ENCODE data around the gene DMD. TPM values are rescaled to one million over a fixed set of nuclear protein-coding genes. Genes with fewer than 3 reads are reported as not detected.

Gene DMD
- total RNA-seq, 6 experiments from 2014 or later = 4.9 to 6.0 (median 5.5) TPM

DNA sequence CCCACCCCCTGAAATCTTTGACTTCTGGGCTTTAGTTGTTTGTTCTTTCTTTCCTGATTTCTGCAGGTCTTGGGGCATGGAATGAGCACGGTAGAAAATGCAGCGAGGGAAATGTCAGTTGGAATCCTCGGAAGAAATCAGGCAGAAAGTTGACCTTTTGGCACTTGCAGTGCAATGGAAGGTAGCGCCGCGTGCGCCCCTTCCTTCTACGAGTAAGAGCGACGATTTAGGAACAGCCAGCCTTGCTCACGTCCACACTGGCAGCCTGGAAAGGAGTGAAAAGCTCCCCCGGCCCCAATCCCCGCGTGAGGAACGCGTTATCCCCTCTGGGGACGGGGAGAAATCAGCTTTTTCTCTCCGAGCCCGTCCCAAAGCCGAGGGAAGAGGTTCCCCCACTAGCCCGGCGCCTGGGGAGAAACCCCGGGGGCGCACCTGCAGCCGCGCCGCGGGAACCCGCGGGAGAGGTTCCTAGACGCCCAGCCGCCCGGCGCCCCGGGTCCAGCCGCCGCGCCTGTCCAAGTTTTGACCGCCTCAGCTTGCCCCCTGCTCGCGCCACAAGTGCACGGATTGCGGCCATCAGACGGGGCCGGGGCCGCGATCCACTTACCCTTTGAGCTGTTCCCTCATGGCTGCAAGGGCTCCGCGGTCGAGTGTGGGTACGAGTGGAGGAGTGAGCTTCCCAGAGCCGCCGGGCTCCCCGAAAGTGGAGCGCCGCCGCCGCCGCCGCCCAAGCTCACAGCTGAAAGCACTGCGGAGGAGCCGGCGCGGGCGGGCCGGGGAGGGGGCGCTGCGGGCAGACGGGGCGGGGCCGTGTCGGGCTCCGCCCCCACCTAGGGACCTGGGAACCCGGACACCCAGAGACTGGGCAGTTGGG is 1944.9 kb downstream of the DMD start:
- peaks cover 16% of the 10 kb centered on the region; the same call in 1 of the 2 replicates for H3K4me1 Mint-ChIP-seq (ENCODE audit: low read depth)
- H3K27me3 Mint-ChIP-seq (ENCODE audit: insufficient read depth) = no peaks in the 10 kb centered on the region
- TF ChIP-seq, protein P1, sequence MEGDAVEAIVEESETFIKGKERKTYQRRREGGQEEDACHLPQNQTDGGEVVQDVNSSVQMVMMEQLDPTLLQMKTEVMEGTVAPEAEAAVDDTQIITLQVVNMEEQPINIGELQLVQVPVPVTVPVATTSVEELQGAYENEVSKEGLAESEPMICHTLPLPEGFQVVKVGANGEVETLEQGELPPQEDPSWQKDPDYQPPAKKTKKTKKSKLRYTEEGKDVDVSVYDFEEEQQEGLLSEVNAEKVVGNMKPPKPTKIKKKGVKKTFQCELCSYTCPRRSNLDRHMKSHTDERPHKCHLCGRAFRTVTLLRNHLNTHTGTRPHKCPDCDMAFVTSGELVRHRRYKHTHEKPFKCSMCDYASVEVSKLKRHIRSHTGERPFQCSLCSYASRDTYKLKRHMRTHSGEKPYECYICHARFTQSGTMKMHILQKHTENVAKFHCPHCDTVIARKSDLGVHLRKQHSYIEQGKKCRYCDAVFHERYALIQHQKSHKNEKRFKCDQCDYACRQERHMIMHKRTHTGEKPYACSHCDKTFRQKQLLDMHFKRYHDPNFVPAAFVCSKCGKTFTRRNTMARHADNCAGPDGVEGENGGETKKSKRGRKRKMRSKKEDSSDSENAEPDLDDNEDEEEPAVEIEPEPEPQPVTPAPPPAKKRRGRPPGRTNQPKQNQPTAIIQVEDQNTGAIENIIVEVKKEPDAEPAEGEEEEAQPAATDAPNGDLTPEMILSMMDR (IDR thresholded peaks at IDR 0.05) = no peak; the same call in 1 of the 2 replicates
- H3K36me3 Mint-ChIP-seq (ENCODE audit: low read depth) = no peaks in the 10 kb centered on the region
- H3K9me3 Mint-ChIP-seq = no peaks in the 10 kb centered on the region
- peak overlapping the region; percentile 93 for H3K4me3 Mint-ChIP-seq
- DNase-seq = no peak
- H3K27ac Mint-ChIP-seq = peak overlapping the region; percentile 33; the same call in 1 of the 2 replicates

DNA sequence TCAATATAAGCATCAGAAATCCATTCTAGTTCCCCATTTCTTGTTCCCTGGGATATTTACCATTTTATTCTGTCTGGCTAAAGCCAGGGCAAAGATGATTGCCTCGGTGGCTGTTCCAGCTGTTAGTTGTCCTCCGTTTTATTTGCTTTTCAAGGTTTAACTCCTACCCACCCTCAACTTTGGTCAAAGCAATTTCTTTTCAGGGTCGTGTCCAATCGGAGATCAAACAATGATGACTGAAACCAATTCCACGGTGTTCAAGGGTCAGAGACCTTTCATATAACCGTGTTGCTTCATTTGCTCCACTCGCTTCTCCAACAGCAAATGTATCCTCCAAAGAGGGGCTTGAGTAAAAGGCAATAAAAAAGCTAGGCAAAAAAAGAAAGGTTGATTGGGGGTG is 1946.0 kb downstream of the DMD start:
- H3K4me1 Mint-ChIP-seq (ENCODE audit: low read depth) = peaks cover 16% of the 10 kb centered on the region; the same call in 1 of the 2 replicates
- no peak overlapping the region for H3K27ac Mint-ChIP-seq
- peak overlapping the region; percentile 9; the same call in 1 of the 2 replicates for H3K4me3 Mint-ChIP-seq
- no peaks in the 10 kb centered on the region for H3K36me3 Mint-ChIP-seq (ENCODE audit: low read depth)
- no peaks in the 10 kb centered on the region for H3K9me3 Mint-ChIP-seq
- H3K27me3 Mint-ChIP-seq (ENCODE audit: insufficient read depth) = no peaks in the 10 kb centered on the region
- DNase-seq = no peak
- TF ChIP-seq, protein P1 (IDR thresholded peaks at IDR 0.05) = no peak

DNA sequence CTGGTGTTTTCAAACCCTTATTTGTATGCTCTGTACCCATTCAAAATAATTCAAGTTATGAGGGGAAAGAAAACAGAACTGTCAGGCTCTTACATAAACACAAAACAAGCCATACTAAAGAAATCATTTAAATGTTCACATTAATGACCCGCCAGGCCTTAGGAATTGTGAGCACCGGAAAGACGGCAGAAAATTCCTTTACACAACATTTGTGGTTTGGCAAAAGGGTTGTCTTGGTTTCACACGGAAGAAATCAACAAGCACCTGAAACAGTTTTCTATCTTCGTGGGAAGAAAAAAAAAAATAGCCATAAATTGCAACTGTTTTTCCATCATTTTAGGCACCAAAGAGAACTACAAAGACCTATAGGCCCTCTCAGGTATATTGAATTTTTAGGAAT is 1951.0 kb downstream of the DMD start:
- Mint-ChIP-seq H3K36me3 (ENCODE audit: low read depth) (no peaks in the 10 kb centered on the region), H3K27ac (no peak overlapping the region), H3K4me1 (ENCODE audit: low read depth) (0 out of 2 replicates have a peak, but pooled peaks cover 9% of the 10 kb centered on the region), H3K9me3 (no peaks in the 10 kb centered on the region), H3K27me3 (ENCODE audit: insufficient read depth) (no peaks in the 10 kb centered on the region), H3K4me3 (no peak overlapping the region)
- no peak for DNase-seq
- TF ChIP-seq, protein P1 (IDR thresholded peaks at IDR 0.05) = no peak

DNA sequence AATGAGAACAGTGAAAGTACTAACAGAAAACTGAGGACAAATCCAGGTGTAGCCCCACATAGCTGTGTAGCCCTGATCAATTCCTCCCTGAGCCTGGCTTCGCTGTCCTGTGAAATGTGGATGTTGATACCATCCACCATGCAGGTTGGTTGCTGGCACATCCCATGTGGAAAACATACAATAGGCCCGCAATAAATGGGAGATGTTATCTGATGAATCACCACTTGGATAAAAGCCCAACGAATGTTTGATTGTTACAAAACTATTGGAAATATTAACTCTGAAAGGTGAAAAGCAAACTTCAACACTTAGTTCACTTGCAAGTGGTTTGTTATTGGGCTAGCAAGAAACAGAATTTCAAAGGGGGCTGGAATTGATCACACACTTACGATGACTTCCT is 1953.2 kb downstream of the DMD start:
- Mint-ChIP-seq H3K27ac (no peak overlapping the region), H3K9me3 (no peaks in the 10 kb centered on the region), H3K4me3 (no peak overlapping the region), H3K36me3 (ENCODE audit: low read depth) (no peaks in the 10 kb centered on the region), H3K27me3 (ENCODE audit: insufficient read depth) (no peaks in the 10 kb centered on the region), H3K4me1 (ENCODE audit: low read depth) (no peaks in the 10 kb centered on the region)
- TF ChIP-seq, protein P1 (IDR thresholded peaks at IDR 0.05) = no peak
- DNase-seq = no peak

DNA sequence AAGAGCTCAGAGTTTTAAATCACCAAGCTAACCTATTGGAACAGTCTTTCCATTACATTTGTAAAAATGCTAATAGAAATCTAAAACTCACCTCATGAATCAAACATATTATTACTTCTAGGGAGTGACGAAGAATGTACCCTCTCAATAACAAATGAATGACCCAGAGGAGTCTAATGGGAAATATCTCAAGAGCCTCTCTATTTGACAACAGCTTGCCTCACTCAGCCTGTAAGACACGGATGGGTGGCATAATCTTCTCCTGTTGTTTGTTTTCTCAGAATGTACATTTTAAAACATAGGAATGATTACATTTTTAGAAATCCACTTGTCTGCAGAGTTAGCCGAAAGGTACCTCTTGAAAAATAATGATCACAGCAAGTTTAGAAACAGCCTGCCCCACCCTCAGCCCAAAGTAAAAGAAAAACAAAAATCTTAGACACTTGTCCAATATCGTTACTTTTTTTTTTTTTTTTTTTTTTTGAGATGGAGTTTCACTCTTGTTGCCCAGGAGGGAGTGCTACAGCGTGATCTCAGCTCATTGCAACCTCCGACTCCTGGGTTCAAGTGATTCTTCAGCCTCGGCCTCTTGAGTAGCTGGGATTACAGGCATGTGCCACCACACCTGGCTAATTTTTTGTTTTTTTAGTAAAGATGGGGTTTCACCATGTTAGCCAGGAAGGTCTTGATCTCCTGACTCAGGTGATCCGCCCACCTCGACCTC is 1955.9 kb downstream of the DMD start:
- no peaks in the 10 kb centered on the region for H3K36me3 Mint-ChIP-seq (ENCODE audit: low read depth)
- no peaks in the 10 kb centered on the region for H3K27me3 Mint-ChIP-seq (ENCODE audit: insufficient read depth)
- H3K4me3 Mint-ChIP-seq = no peak overlapping the region
- H3K27ac Mint-ChIP-seq = no peak overlapping the region
- no peaks in the 10 kb centered on the region for H3K9me3 Mint-ChIP-seq
- no peak for DNase-seq
- TF ChIP-seq, protein P1 (IDR thresholded peaks at IDR 0.05) = no peak
- peaks cover 5% of the 10 kb centered on the region; the same call in 1 of the 2 replicates for H3K4me1 Mint-ChIP-seq (ENCODE audit: low read depth)

All from HFFc6 (cell line).